T-cell (primary cell): ENCODE results near the gene MAML1. TPM values are rescaled to one million over a fixed set of nuclear protein-coding genes. Genes with fewer than 3 reads are reported as not detected.

Experiments
- ATAC-seq, 4 experiments: fragments of 200-7000 bp in 3 of 4; fragments of 150-1000 bp in 1 of 4; cut with Tn5 transposase; replicated peaks in 1 of 4; 1 replicate in 3 of 4; 2 replicates in 1 of 4; pipeline ENCODE4 v1.10.0; 2021; ENCODE audit warnings: moderate library complexity in 3 of 4, mild to moderate bottlenecking in 2 of 4, moderate number of reproducible peaks in 1 of 4
- CTCF ChIA-PET, 2 donors: fragments of 300-600 bp; sonication (Branson Sonifier 250); formaldehyde crosslinking; loops; one replicate each; lab custom pipeline; 2022; ENCODE audit warnings: antibody characterized with exemption in 2 of 2; lab: Charles Lee
- POLR2A ChIA-PET, 2 donors: fragments of 300-600 bp; sonication (Branson Sonifier 250); formaldehyde crosslinking; loops; one replicate each; lab custom pipeline; 2022; ENCODE audit warnings: antibody characterized with exemption in 2 of 2; lab: Charles Lee
- DNase-seq, 35 experiments: peaks; one replicate each; pipeline versions ENCODE4 v3.0.0 to v3.0.0-alpha.2; 2013 to 2023
- H3K27ac ChIP-seq: one replicate; pipeline ENCODE4 v1.5.1; 2013; ENCODE audit warnings: low read length
- H3K27me3 ChIP-seq, 2 experiments: replicated peaks in 1 of 2; 1 replicate in 1 of 2; 2 replicates in 1 of 2; pipeline versions ENCODE4 v1.6.1 to v1.7.0; 2013; ENCODE audit warnings: low read length in 1 of 2, mixed read lengths in 1 of 2; ENCODE audit not compliant: control insufficient read depth in 2 of 2, insufficient read depth in 2 of 2; ENCODE audit errors: extremely low read depth in 1 of 2
- H3K36me3 ChIP-seq, 2 donors: 1 replicate in 1 of 2; 2 replicates in 1 of 2; pipeline versions ENCODE4 v1.6.1 to v1.7.0; 2013; ENCODE audit warnings: low read length in 1 of 2; ENCODE audit not compliant: control insufficient read depth in 2 of 2, insufficient read depth in 1 of 2; ENCODE audit errors: extremely low read depth in 1 of 2
- H3K4me1 ChIP-seq, 2 experiments: 1 replicate in 1 of 2; 2 replicates in 1 of 2; pipeline versions ENCODE4 v1.6.1 to v1.7.0; 2013; ENCODE audit warnings: low read length in 2 of 2, mixed read lengths in 1 of 2; ENCODE audit not compliant: insufficient read depth in 2 of 2, control insufficient read depth in 1 of 2; ENCODE audit errors: extremely low read depth in 1 of 2
- H3K4me3 ChIP-seq, 2 donors: 1 replicate in 1 of 2; 2 replicates in 1 of 2; pipeline versions ENCODE4 v1.5.1 to v1.7.0; 2013; ENCODE audit warnings: mild to moderate bottlenecking in 2 of 2, low read length in 1 of 2, moderate library complexity in 1 of 2; ENCODE audit not compliant: control insufficient read depth in 1 of 2; ENCODE audit errors: extremely low read depth in 1 of 2
- H3K9me3 ChIP-seq: 2 replicates; pipeline ENCODE4 v1.7.0; 2013
- H3K27ac Mint-ChIP-seq, 2 donors: one replicate each; pipeline ENCODE4 v1.8.0; 2020 to 2021; ENCODE audit warnings: mild to moderate bottlenecking in 2 of 2, mixed read lengths in 2 of 2
- H3K27me3 Mint-ChIP-seq, 2 donors: one replicate each; pipeline ENCODE4 v1.8.0; 2021 to 2022; ENCODE audit warnings: mixed read lengths in 2 of 2
- H3K36me3 Mint-ChIP-seq: one replicate; pipeline ENCODE4 v1.8.0; 2021; ENCODE audit warnings: mixed read lengths
- H3K4me1 Mint-ChIP-seq, 3 donors: one replicate each; pipeline ENCODE4 v1.8.0; 2020 to 2022; ENCODE audit warnings: mixed read lengths in 3 of 3, mild to moderate bottlenecking in 1 of 3
- H3K4me3 Mint-ChIP-seq, 3 donors: one replicate each; pipeline ENCODE4 v1.8.0; 2020 to 2022; ENCODE audit warnings: mild to moderate bottlenecking in 3 of 3, mixed read lengths in 3 of 3, moderate library complexity in 3 of 3
- H3K9me3 Mint-ChIP-seq, 3 donors: one replicate each; pipeline ENCODE4 v1.8.0; 2020 to 2022; ENCODE audit warnings: mixed read lengths in 3 of 3
- WGBS: methylation state at CpG from one replicate; pipeline ENCODE4 v1.1.5; 2013; ENCODE audit warnings: missing lambda C conversion rate; ENCODE audit not compliant: insufficient coverage; 5-methylcytosine and 5-hydroxymethylcytosine counted together
- total RNA-seq, 35 experiments: library from RNA in 6 of 35; stranded (reverse) in 6 of 35; fragments of 120-200 nt in 1 of 35; gene quantifications; one replicate each; pipeline versions ENCODE4 v1.2.1 to v1.2.4 and lab custom pipeline; 2013 to 2026

Gene MAML1
- total RNA-seq, 5 donors from 2014 or later (not counting 1 experiment from before 2014, with no cell fraction given): 31.3 to 56.4 (median 50.6) TPM

DNA sequence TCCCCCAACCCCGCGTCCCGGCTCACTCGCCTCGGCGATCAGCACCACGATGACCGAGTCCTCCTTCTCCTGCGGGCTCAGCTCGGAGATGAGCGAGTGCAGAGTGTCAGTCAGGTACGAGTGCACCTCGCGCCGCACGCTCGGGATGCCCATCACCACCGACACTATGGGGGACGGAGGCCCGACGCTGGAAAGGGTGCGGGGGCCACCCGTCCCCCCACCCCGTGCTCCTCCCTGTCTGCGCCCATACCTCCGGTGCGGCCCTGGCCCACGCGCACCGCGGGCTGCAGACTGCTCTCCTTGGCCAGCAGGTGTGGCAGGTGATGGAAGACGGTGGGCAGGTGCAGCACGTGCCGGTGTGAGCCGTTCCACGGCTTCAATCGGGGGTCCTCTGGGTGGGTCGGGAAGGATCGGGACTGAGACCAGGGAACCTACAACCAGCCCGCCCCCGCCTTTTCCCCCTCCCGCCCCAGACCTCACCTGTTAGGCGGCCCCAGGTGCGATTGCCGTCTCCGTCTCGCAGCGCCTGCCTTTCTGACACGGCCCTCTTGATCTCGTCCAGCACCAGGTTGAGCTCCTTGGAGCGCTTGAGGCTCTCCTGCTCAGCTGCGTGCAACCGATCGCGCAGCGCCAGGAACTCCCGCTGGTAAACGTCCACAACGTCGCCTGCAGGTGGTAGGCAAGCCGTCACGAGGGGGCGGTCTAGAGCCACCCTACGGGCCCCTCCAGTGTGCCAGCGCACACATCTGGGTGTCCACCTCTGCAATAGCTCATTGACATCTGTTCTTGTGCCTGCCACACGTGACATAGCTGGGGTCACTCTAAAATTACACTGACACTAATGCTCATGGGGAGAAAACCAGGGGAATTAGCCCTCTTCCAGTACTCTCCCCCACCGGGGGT is 68.9 kb downstream of the MAML1 start:
- 67% methylated on average over 63 of the region's 67 CpGs for WGBS
- ChIA-PET CTCF (interaction anchor here (0.5 to 1.2 kb wide), 12 partner anchors 9 to 279 kb away, joined by 3 to 9 read pairs (median 4); partner anchors contain the start of genes SQSTM1 (in 1 of the 2) and TBC1D9B (in 1 of the 2)), POLR2A (interaction anchor here in 1 of 2 donors (0.6 kb wide), 1 partner anchor 32 kb away, joined by 4 read pairs; no protein-coding TSS in a partner anchor)
- no peaks in the 10 kb centered on the region for H3K27me3 Mint-ChIP-seq
- H3K27ac ChIP-seq: no peak overlapping the region
- peaks cover 12% of the 10 kb centered on the region for H3K36me3 Mint-ChIP-seq
- H3K27ac Mint-ChIP-seq: peak overlapping the region; percentile 42 to 72
- H3K36me3 ChIP-seq: peaks cover 13 to 24% of the 10 kb centered on the region in 2 donors
- peaks cover 33 to 40% (median 36%) of the 10 kb centered on the region in 3 donors for H3K4me1 Mint-ChIP-seq
- H3K4me3 Mint-ChIP-seq: no peak overlapping the region
- no peaks in the 10 kb centered on the region for H3K9me3 ChIP-seq
- peaks cover 18 to 46% of the 10 kb centered on the region in 2 experiments for H3K4me1 ChIP-seq
- H3K27me3 ChIP-seq: no peaks in the 10 kb centered on the region
- H3K9me3 Mint-ChIP-seq: no peaks in the 10 kb centered on the region
- ATAC-seq (peak; percentile 35 to 64 (median 48)), DNase-seq (peak; percentile 62 to 89 (median 78))
- H3K4me3 ChIP-seq: no peak overlapping the region

- no peak overlapping the region for H3K4me3 ChIP-seq
- Mint-ChIP-seq H3K27ac (peak overlapping the region in 1 of 2 donors; percentile 64), H3K27me3 (no peaks in the 10 kb centered on the region), H3K4me3 (no peak overlapping the region), H3K4me1 (peaks cover 28 to 34% (median 33%) of the 10 kb centered on the region in 3 donors), H3K9me3 (no peaks in the 10 kb centered on the region), H3K36me3 (peaks cover 12% of the 10 kb centered on the region)
- no peaks in the 10 kb centered on the region for H3K27me3 ChIP-seq
- no peaks in the 10 kb centered on the region for H3K9me3 ChIP-seq
- H3K4me1 ChIP-seq: peaks cover 18 to 47% of the 10 kb centered on the region in 2 experiments
- no peak for DNase-seq
- POLR2A ChIA-PET: interaction anchor here in 1 of 2 donors (0.6 kb wide), 1 partner anchor 33 kb away, joined by 4 read pairs; no protein-coding TSS in a partner anchor
- no peak for ATAC-seq
- CTCF ChIA-PET: interaction anchor here (0.5 to 1.2 kb wide), 11 partner anchors 9 to 279 kb away, joined by 3 to 9 read pairs (median 3); partner anchors contain the start of genes SQSTM1 (in 1 of the 2) and TBC1D9B (in 1 of the 2)
- 94% methylated on average over 19 of the region's 19 CpGs for WGBS
- no peak overlapping the region for H3K27ac ChIP-seq
- peaks cover 13 to 24% of the 10 kb centered on the region in 2 donors for H3K36me3 ChIP-seq
Observed at GRCh38 chr5:179802207-179802883, 69.7 kb downstream of the MAML1 start.

DNA sequence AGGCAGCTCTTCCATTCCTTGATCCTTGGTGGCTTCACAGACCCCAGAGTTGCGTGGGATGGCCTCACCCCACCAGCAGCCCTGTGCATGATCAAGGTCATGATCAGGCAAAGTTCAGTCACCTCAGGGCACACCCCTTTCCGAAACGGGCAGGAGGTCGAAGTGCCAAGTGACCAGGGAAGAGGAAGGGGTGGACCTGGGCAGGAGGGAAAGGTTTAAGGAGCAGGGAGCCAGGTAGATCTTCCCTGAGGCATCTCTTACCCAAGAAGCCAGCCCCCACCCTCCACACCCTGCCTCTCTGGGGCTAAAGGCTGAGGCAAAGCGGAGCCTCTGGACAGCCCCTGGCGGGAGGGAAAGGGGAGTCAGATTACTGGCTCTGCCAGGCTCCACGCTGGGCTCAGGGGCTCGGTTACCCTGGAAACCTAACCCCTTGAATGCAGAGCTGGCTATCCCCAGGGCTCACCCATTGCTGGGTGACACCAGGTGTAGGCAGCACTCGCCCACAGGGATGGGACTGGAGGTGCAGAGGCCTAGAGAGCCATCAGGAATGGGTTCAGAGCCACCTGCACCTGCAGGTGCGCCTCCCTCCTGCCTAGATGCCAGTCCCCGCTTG is 70.4 kb downstream of the MAML1 start:
- Histone ChIP-seq H3K27ac (no peak overlapping the region), H3K4me1 (peaks cover 18 to 54% of the 10 kb centered on the region in 2 experiments), H3K36me3 (peaks cover 12 to 22% of the 10 kb centered on the region in 2 donors), H3K9me3 (no peaks in the 10 kb centered on the region), H3K4me3 (no peak overlapping the region), H3K27me3 (no peaks in the 10 kb centered on the region)
- Mint-ChIP-seq H3K9me3 (no peaks in the 10 kb centered on the region), H3K36me3 (peaks cover 12% of the 10 kb centered on the region), H3K4me3 (peak overlapping the region in 1 of 3 donors; percentile 84), H3K27me3 (no peaks in the 10 kb centered on the region), H3K4me1 (peaks cover 28 to 34% (median 33%) of the 10 kb centered on the region in 3 donors), H3K27ac (peak overlapping the region; percentile 49 to 64)
- ChIA-PET POLR2A (no interaction called here), CTCF (interaction anchor here (0.5 to 1.1 kb wide), 3 partner anchors 18 to 94 kb away, joined by 3 read pairs; partner anchors contain the start of gene SQSTM1 (in 1 of the 2))
- no peak for DNase-seq
- no peak for ATAC-seq
- 93% methylated on average over 6 of the region's 11 CpGs for WGBS

GRCh38 chr5:179803651-179804554 is 71.3 kb downstream of the MAML1 start:
- Histone ChIP-seq H3K27me3 (no peaks in the 10 kb centered on the region), H3K36me3 (peaks cover 9 to 14% of the 10 kb centered on the region in 2 donors), H3K4me1 (peaks cover 18 to 56% of the 10 kb centered on the region in 2 experiments), H3K4me3 (peak overlapping the region in 1 of 2 donors; percentile 10), H3K27ac (no peak overlapping the region), H3K9me3 (no peaks in the 10 kb centered on the region)
- 52% methylated on average over 12 of the region's 18 CpGs for WGBS
- Mint-ChIP-seq H3K36me3 (peaks cover 12% of the 10 kb centered on the region), H3K4me3 (peak overlapping the region; percentile 76 to 87 (median 84)), H3K27me3 (no peaks in the 10 kb centered on the region), H3K27ac (peak overlapping the region; percentile 76 to 87), H3K9me3 (no peaks in the 10 kb centered on the region), H3K4me1 (peaks cover 28 to 37% (median 36%) of the 10 kb centered on the region in 3 donors)
- ATAC-seq (peak in 2 of 4 experiments; percentile 12 to 20), DNase-seq (peak in 4 of 35 experiments; percentile 22 to 35 (median 32))
- CTCF ChIA-PET: interaction anchor here (0.5 to 1.1 kb wide), 3 partner anchors 22 to 190 kb away, joined by 3 read pairs; no protein-coding TSS in a partner anchor
- POLR2A ChIA-PET: interaction anchor here in 1 of 2 donors (0.6 kb wide), 1 partner anchor 9 kb away, joined by 4 read pairs; no protein-coding TSS in a partner anchor

DNA sequence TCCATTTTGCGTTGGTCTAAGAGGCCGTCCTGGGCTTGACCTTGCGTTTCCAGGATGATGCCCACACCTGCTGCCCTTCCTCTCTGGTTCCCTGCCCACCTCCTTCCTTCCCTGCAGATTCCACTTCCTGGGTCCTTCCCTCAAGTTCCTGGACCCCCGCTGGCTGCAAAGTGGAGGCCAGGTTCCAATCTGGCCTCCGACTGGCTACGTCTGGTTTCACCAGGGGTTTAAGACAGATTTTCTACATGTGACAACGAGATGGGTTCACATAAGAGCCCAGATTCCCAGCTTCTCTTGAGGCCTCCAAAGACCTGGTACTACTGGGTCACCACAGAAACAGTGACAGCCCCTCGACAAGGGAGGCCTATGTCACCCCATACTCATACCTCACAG is 71.9 kb downstream of the MAML1 start:
- peak overlapping the region; percentile 76 to 87 (median 84) for H3K4me3 Mint-ChIP-seq
- H3K27ac Mint-ChIP-seq: peak overlapping the region; percentile 76 to 87
- H3K27me3 Mint-ChIP-seq: no peaks in the 10 kb centered on the region
- POLR2A ChIA-PET: interaction anchor here in 1 of 2 donors (0.6 kb wide), 1 partner anchor 8 kb away, joined by 4 read pairs; no protein-coding TSS in a partner anchor
- Histone ChIP-seq H3K4me1 (peaks cover 18 to 53% of the 10 kb centered on the region in 2 experiments), H3K9me3 (no peaks in the 10 kb centered on the region), H3K27me3 (no peaks in the 10 kb centered on the region), H3K27ac (no peak overlapping the region), H3K36me3 (peaks cover 5 to 8% of the 10 kb centered on the region in 2 donors), H3K4me3 (no peak overlapping the region)
- H3K36me3 Mint-ChIP-seq: peaks cover 7% of the 10 kb centered on the region
- WGBS: 88% methylated on average over 8 of the region's 8 CpGs
- CTCF ChIA-PET: interaction anchor here in 1 of 2 donors (0.9 kb wide), 1 partner anchor 191 kb away, joined by 3 read pairs; no protein-coding TSS in a partner anchor
- H3K4me1 Mint-ChIP-seq: peaks cover 28 to 37% (median 36%) of the 10 kb centered on the region in 3 donors
- no peak for DNase-seq
- no peaks in the 10 kb centered on the region for H3K9me3 Mint-ChIP-seq
- ATAC-seq: no peak
